Lung (tissue), 12 donors: ENCODE measurements around the gene CTDSPL. TPM values are rescaled to one million over a fixed set of nuclear protein-coding genes. Genes with fewer than 3 reads are reported as not detected.
A peak's percentile ranks its signal among the peaks of the same experiment; 100 is the strongest.

Source experiments
- ATAC-seq: fragments of 200-7000 bp; cut with Tn5 transposase; one replicate; pipeline ENCODE4 v1.9.1; 2020; ENCODE audit warnings: moderate number of reproducible peaks; ENCODE audit not compliant: insufficient read depth, low FRiP score
- DNase-seq, 3 donors: peaks; one replicate each; pipeline ENCODE4 v3.0.0-alpha.2; 2013 to 2017
- H3K27ac ChIP-seq, 2 donors: one replicate each; pipeline ENCODE4 v1.5.1; 2013; ENCODE audit warnings: mild to moderate bottlenecking in 2 of 2, moderate library complexity in 2 of 2, control low read depth in 1 of 2, inconsistent platforms in 1 of 2, low read depth in 1 of 2, low read length in 1 of 2
- H3K27me3 ChIP-seq, 3 donors: one replicate each; pipeline ENCODE4 v1.5.1; 2013; ENCODE audit warnings: low read length in 2 of 3; ENCODE audit not compliant: control insufficient read depth in 3 of 3, insufficient read depth in 3 of 3
- H3K36me3 ChIP-seq, 4 donors: one replicate each; pipeline ENCODE4 v1.5.1; 2013; ENCODE audit warnings: low read length in 4 of 4, mild to moderate bottlenecking in 1 of 4, moderate library complexity in 1 of 4; ENCODE audit not compliant: control insufficient read depth in 4 of 4, insufficient read depth in 4 of 4
- H3K4me1 ChIP-seq, 5 donors: one replicate each; pipeline ENCODE4 v1.5.1; 2013; ENCODE audit warnings: low read length in 5 of 5, mild to moderate bottlenecking in 2 of 5, moderate library complexity in 1 of 5; ENCODE audit not compliant: control insufficient read depth in 5 of 5, insufficient read depth in 5 of 5
- H3K4me3 ChIP-seq: one replicate; pipeline ENCODE4 v1.5.1; 2013; ENCODE audit warnings: mild to moderate bottlenecking, control low read depth, moderate library complexity
- H3K9ac ChIP-seq, 2 donors: one replicate each; pipeline ENCODE4 v1.5.1; 2013; ENCODE audit warnings: low read length in 2 of 2, control low read depth in 1 of 2; ENCODE audit not compliant: insufficient read depth in 1 of 2
- H3K9me3 ChIP-seq, 4 donors: one replicate each; pipeline ENCODE4 v1.5.1; 2013; ENCODE audit warnings: low read length in 3 of 4, mild to moderate bottlenecking in 1 of 4, moderate library complexity in 1 of 4; ENCODE audit not compliant: control insufficient read depth in 4 of 4, insufficient read depth in 3 of 4
- CTCF ChIP-seq: IDR thresholded peaks from 2 replicates; pipeline ENCODE4 v1.5.1; 2012; ENCODE audit warnings: mild to moderate bottlenecking; ENCODE audit errors: control extremely low read depth, extremely low read depth
- WGBS, 2 donors: extraction: QIAGEN DNeasy Blood & Tissue Kit; methylation state at CpG; one replicate each; pipeline ENCODE4 v1.1.7; 2013; 5-methylcytosine and 5-hydroxymethylcytosine counted together
- polyA plus RNA-seq, 2 donors: library from polyadenylated mRNA; stranded (reverse); fragments of 200-250 nt; gene quantifications; one replicate each; pipeline ENCODE4 v1.2.1, GENCODE V29; 2013
- total RNA-seq, 2 donors: library from RNA; depleted of rRNA in 1 of 2; stranded (reverse); fragments of >200 nt in 1 of 2; gene quantifications; one replicate each; pipeline ENCODE4 v1.2.1, GENCODE V29; 2014 to 2021
- donor health status: control.
- donor health status: control.
- donor health status: Bipolar disorder and iron deficiency.
- donor health status: healthy.
- donor health status: DM: yes; HTN: yes; CAD: no.

The CTDSPL gene
- total and polyA plus RNA-seq, 4 donors: 12.5 to 79.1 (median 33.5) TPM

GRCh38 chr3:38027466-38028465, 166.1 kb downstream of the CTDSPL start:
- Histone ChIP-seq H3K27ac (no peak overlapping the region), H3K4me3 (no peak overlapping the region), H3K36me3 (no peaks in the 10 kb centered on the region), H3K4me1 (peaks cover 0 to 45% (median 26%) of the 10 kb centered on the region in 5 donors), H3K9ac (no peak overlapping the region), H3K27me3 (no peaks in the 10 kb centered on the region), H3K9me3 (no peaks in the 10 kb centered on the region)
- DNase-seq (no peak), ATAC-seq (no peak)
- WGBS, 2 donors: 91 to 93% methylated on average over 6 of the region's 6 CpGs
- TF ChIP-seq CTCF: no peak

- peak in 2 of 3 donors; percentile 34 to 35 for DNase-seq
These were observed 167.1 kb downstream of the CTDSPL start for GRCh38 chr3:38028621-38029361.

DNA sequence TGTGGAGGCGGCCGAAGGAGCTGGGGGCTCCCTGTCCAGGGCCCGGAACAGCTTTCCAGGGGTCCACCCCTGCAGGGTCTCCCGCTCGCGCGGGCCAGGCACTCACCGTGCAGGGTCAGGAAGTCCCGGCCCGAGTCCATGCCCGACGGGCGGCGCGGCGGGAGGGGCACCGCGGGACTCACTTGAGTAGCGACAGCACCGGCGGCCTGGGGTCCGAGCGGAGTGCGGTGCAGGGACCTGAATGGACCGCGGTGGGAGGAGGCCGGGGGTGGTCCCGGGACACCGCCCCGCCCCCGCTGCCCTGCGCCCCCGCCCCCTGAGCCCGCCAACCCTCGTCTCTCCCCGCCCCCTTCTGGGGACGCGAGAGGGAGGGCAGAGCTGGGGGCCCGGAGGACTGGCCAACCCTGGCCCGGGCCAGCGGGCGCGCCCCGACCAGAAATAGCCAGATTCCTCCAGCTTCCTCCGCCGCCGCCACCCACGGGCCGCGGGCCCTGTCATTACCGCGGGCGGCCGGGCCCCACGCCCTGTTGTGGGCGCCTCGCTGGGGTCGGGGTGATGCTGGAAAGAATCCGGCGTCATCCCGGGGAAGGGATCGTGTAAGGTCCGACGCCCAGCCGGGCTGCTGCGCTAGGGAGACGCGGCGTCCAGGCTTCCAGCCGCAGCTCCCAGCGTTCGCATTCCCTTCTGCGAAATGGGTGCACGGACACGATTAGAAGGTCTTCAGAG, 167.9 kb downstream of the CTDSPL start, which contains the start of gene PLCD1:
PLCD1 (minus strand) TSS at position 243 of the 726 bp plus-strand sequence; CDS start at position 140, 103 bp downstream.
- Histone ChIP-seq H3K27me3 (no peaks in the 10 kb centered on the region), H3K36me3 (no peaks in the 10 kb centered on the region), H3K4me1 (peaks cover 0 to 37% (median 15%) of the 10 kb centered on the region in 5 donors), H3K9ac (peak within 1 kb of the TSS; percentile 77 to 94), H3K4me3 (peak within 1 kb of the TSS; percentile 52), H3K27ac (peak within 1 kb of the TSS; percentile 22 to 89), H3K9me3 (no peaks in the 10 kb centered on the region)
- peak; percentile 13 for ATAC-seq
- TF ChIP-seq CTCF: no peak
- 1 to 2% methylated on average over 43 to 75 of the region's 75 CpGs for WGBS, 2 donors
- peak; percentile 91 to 95 (median 93) for DNase-seq

More at GRCh38 chr3:38028621-38029361, 167.1 kb downstream of the CTDSPL start:
- Histone ChIP-seq H3K27ac (peak overlapping the region; percentile 22 to 81), H3K9me3 (no peaks in the 10 kb centered on the region), H3K4me3 (peak overlapping the region; percentile 52), H3K36me3 (no peaks in the 10 kb centered on the region), H3K27me3 (no peaks in the 10 kb centered on the region), H3K9ac (no peak overlapping the region), H3K4me1 (peaks cover 0 to 42% (median 19%) of the 10 kb centered on the region in 5 donors)
- no peak for TF ChIP-seq CTCF
- 21 to 24% methylated on average over 45 of the region's 45 CpGs for WGBS, 2 donors
- no peak for ATAC-seq
